HS-5 (cell line): ENCODE measurements around the gene POLD1.
"Not testable (repeated sequence)": the region's sequence is repeated elsewhere in the genome, so short reads cannot be mapped to it uniquely, and the experiment has no call there.

Experiments
- DNase-seq: peaks from one replicate; pipeline ENCODE4 v3.0.0-alpha.2; 2012; ENCODE audit warnings: low read depth

POLD1 gene

GRCh38 chr19:50435627-50436026, 51.5 kb downstream of the POLD1 start:
- no peak for DNase-seq

GRCh38 chr19:50437862-50438449, 53.8 kb downstream of the POLD1 start:
- no peak for DNase-seq

- DNase-seq = not testable (repeated sequence)
Measured at GRCh38 chr19:50439130-50439529, 55.0 kb downstream of the POLD1 start.

- DNase-seq = no peak
Measured at GRCh38 chr19:50444059-50444458, 59.9 kb downstream of the POLD1 start.

- DNase-seq = no peak
Measured at GRCh38 chr19:50447053-50447452, 62.9 kb downstream of the POLD1 start.

- DNase-seq = no peak
Measured at GRCh38 chr19:50447750-50448149, 63.6 kb downstream of the POLD1 start.

- DNase-seq = no peak
Measured at GRCh38 chr19:50449236-50449899, 65.2 kb downstream of the POLD1 start.

- DNase-seq = no peak
Measured at GRCh38 chr19:50450369-50451222, 66.4 kb downstream of the POLD1 start.

GRCh38 chr19:50451223-50451534, 67.0 kb downstream of the POLD1 start:
- no peak for DNase-seq

- DNase-seq = no peak
Measured at GRCh38 chr19:50453243-50453642, 69.1 kb downstream of the POLD1 start.

GRCh38 chr19:50455992-50456391, 71.8 kb downstream of the POLD1 start:
- DNase-seq = no peak

- DNase-seq = no peak
Measured at GRCh38 chr19:50457300-50457699, 73.2 kb downstream of the POLD1 start.

- no peak for DNase-seq
Measured at GRCh38 chr19:50458396-50459066, 74.4 kb downstream of the POLD1 start.

GRCh38 chr19:50459067-50459456, 74.9 kb downstream of the POLD1 start:
- no peak for DNase-seq

GRCh38 chr19:50459638-50460037, 75.5 kb downstream of the POLD1 start:
- DNase-seq = no peak

- peak; percentile 39 for DNase-seq
Measured at GRCh38 chr19:50460161-50460765, 76.1 kb downstream of the POLD1 start.

- peak; percentile 42 for DNase-seq
Measured at GRCh38 chr19:50461066-50461875, 77.1 kb downstream of the POLD1 start.

GRCh38 chr19:50462970-50463369, 78.8 kb downstream of the POLD1 start:
- DNase-seq = no peak

GRCh38 chr19:50464348-50464747, 80.2 kb downstream of the POLD1 start:
- DNase-seq = no peak

- DNase-seq = no peak
Measured at GRCh38 chr19:50465000-50465399, 80.9 kb downstream of the POLD1 start.

GRCh38 chr19:50465986-50466705, 82.0 kb downstream of the POLD1 start:
- DNase-seq = no peak
